B cell (primary cell): Measurements from ENCODE around the gene LSG1. TPM values are rescaled to one million over a fixed set of nuclear protein-coding genes. Genes with fewer than 3 reads are reported as not detected.

ENCODE experiments used
- ATAC-seq: fragments of 200-7000 bp; cut with Tn5 transposase; one replicate; pipeline ENCODE4 v1.10.0; 2021; ENCODE audit warnings: low read depth, mild to moderate bottlenecking, moderate number of reproducible peaks, moderate library complexity
- CTCF ChIA-PET: fragments of 350-600 bp; sonication (Branson Sonifier 250); formaldehyde crosslinking; loops from one replicate; lab custom pipeline; 2021; ENCODE audit warnings: antibody characterized with exemption, inconsistent platforms; lab: Charles Lee
- POLR2A ChIA-PET: fragments of 350-600 bp; sonication (Branson Sonifier 250); formaldehyde crosslinking; loops from one replicate; lab custom pipeline; 2021; ENCODE audit warnings: antibody characterized with exemption; lab: Charles Lee
- DNase-seq: peaks from one replicate; pipeline ENCODE4 v3.0.0; 2013
- H2AFZ ChIP-seq: 2 replicates; pipeline ENCODE4 v1.6.1; 2012; ENCODE audit warnings: mild to moderate bottlenecking, low read depth, low read length; ENCODE audit not compliant: insufficient read depth, poor library complexity, severe bottlenecking
- H3K27ac ChIP-seq, 2 donors: 1 replicate in 1 of 2; 2 replicates in 1 of 2; pipeline ENCODE4 v1.5.1; 2012 to 2013; ENCODE audit warnings: low read length in 2 of 2, mild to moderate bottlenecking in 2 of 2, moderate library complexity in 1 of 2
- H3K27me3 ChIP-seq, 4 experiments: fragments of 200-600 bp in 1 of 4; sonication (generic) in 1 of 4; replicated peaks in 1 of 4; 1 replicate in 2 of 4; 2 replicates in 2 of 4; pipeline versions ENCODE4 v1.6.1 to v1.7.0; 2013 to 2016; ENCODE audit warnings: low read length in 3 of 4, mild to moderate bottlenecking in 2 of 4, mixed read lengths in 1 of 4, moderate library complexity in 1 of 4; ENCODE audit not compliant: insufficient read depth in 4 of 4, control insufficient read depth in 3 of 4; ENCODE audit errors: control extremely low read depth in 1 of 4
- H3K36me3 ChIP-seq, 2 experiments: replicated peaks in 1 of 2; 1 replicate in 1 of 2; 2 replicates in 1 of 2; pipeline versions ENCODE4 v1.6.1 to v1.7.1; 2013; ENCODE audit warnings: low read length in 1 of 2; ENCODE audit not compliant: insufficient read depth in 2 of 2, control insufficient read depth in 1 of 2; ENCODE audit errors: control extremely low read depth in 1 of 2, extremely low read depth in 1 of 2
- H3K4me1 ChIP-seq, 2 donors: fragments of 200-600 bp in 1 of 2; sonication (generic) in 1 of 2; 1 replicate in 1 of 2; 2 replicates in 1 of 2; pipeline versions ENCODE4 v1.5.1 to v1.6.1; 2013 to 2017; ENCODE audit warnings: low read length in 2 of 2; ENCODE audit not compliant: control insufficient read depth in 2 of 2, insufficient read depth in 2 of 2
- H3K4me2 ChIP-seq: replicated peaks from 2 replicates; pipeline ENCODE3; 2012; ENCODE audit warnings: mild to moderate bottlenecking, low read depth, low read length; ENCODE audit not compliant: poor library complexity, severe bottlenecking
- H3K4me3 ChIP-seq, 5 experiments: fragments of 200-600 bp in 1 of 5; sonication (generic) in 1 of 5; 1 replicate in 3 of 5; 2 replicates in 2 of 5; pipeline versions ENCODE4 v1.5.1 to v1.7.0; 2011 to 2016; ENCODE audit warnings: low read length in 4 of 5, mild to moderate bottlenecking in 4 of 5, low read depth in 2 of 5, control low read depth in 1 of 5, moderate library complexity in 1 of 5; ENCODE audit not compliant: insufficient read depth in 1 of 5; ENCODE audit errors: control extremely low read depth in 1 of 5, extremely low read depth in 1 of 5
- H3K79me2 ChIP-seq: fragments of 200-600 bp; sonication (generic); one replicate; pipeline ENCODE4 v1.6.0; 2016; ENCODE audit warnings: low read length; ENCODE audit not compliant: control insufficient read depth, insufficient read depth
- H3K9ac ChIP-seq: fragments of 200-600 bp; sonication (generic); 2 replicates; pipeline ENCODE4 v1.6.1; 2017; ENCODE audit warnings: mild to moderate bottlenecking, low read length, moderate library complexity
- H3K9me3 ChIP-seq, 3 donors: one replicate each; pipeline versions ENCODE4 v1.6.1 to v1.7.1; 2013; ENCODE audit warnings: low read length in 2 of 3; ENCODE audit not compliant: control insufficient read depth in 2 of 3, insufficient read depth in 1 of 3; ENCODE audit errors: control extremely low read depth in 1 of 3
- H4K20me1 ChIP-seq: 2 replicates; pipeline ENCODE4 v1.6.0; 2012; ENCODE audit warnings: mild to moderate bottlenecking, low read length; ENCODE audit not compliant: insufficient read depth, control insufficient read depth, poor library complexity, severe bottlenecking
- H3K27ac Mint-ChIP-seq: one replicate; pipeline ENCODE4 v1.8.0; 2021; ENCODE audit warnings: mixed read lengths
- H3K27me3 Mint-ChIP-seq: one replicate; pipeline ENCODE4 v1.8.0; 2021; ENCODE audit warnings: mixed read lengths
- H3K4me1 Mint-ChIP-seq: one replicate; pipeline ENCODE4 v1.8.0; 2021; ENCODE audit warnings: mixed read lengths
- H3K4me3 Mint-ChIP-seq: one replicate; pipeline ENCODE4 v1.8.0; 2021; ENCODE audit warnings: mixed read lengths
- H3K9me3 Mint-ChIP-seq: one replicate; pipeline ENCODE4 v1.8.0; 2022; ENCODE audit warnings: mixed read lengths; ENCODE audit not compliant: insufficient read depth
- EZH2 ChIP-seq: IDR thresholded peaks from 2 replicates; pipeline ENCODE4 v1.6.1; 2012; ENCODE audit warnings: borderline replicate concordance, low read depth, mild to moderate bottlenecking, moderate library complexity, low read length; ENCODE audit not compliant: insufficient read depth, poor library complexity, severe bottlenecking
- WGBS: methylation state at CpG from one replicate; pipeline ENCODE4 v1.1.5; 2013; ENCODE audit warnings: missing lambda C conversion rate; ENCODE audit not compliant: insufficient coverage; 5-methylcytosine and 5-hydroxymethylcytosine counted together
- intact Hi-C: fragments of 100-400 bp; cut with micrococcal nuclease; formaldehyde crosslinking; loops from one replicate; pipeline ENCODE4 v1.10.0; 2022
- polyA plus RNA-seq: library from polyadenylated mRNA; depleted of rRNA; stranded (reverse); fragments of >200 nt; gene quantifications from 2 replicates; pipeline ENCODE4 v1.2.3, GENCODE V29; 2012
- total RNA-seq, 2 donors: library from RNA; stranded (reverse); fragments of 120-200 nt in 1 of 2; gene quantifications; 1 replicate in 1 of 2; 2 replicates in 1 of 2; pipeline versions ENCODE4 v1.2.3 to v1.2.4, GENCODE V29; 2013 to 2022
- TF ChIP-seq, protein P1 (sequence below): fragments of 200-600 bp; IDR thresholded peaks from one replicate; pipeline ENCODE4 v1.8.0; 2022; ENCODE audit warnings: antibody characterized with exemption, mild to moderate bottlenecking

Gene LSG1
- total and polyA plus RNA-seq, 2 donors (not counting 1 experiment from before 2014, with no cell fraction given) = 29.4 to 54.6 TPM

DNA sequence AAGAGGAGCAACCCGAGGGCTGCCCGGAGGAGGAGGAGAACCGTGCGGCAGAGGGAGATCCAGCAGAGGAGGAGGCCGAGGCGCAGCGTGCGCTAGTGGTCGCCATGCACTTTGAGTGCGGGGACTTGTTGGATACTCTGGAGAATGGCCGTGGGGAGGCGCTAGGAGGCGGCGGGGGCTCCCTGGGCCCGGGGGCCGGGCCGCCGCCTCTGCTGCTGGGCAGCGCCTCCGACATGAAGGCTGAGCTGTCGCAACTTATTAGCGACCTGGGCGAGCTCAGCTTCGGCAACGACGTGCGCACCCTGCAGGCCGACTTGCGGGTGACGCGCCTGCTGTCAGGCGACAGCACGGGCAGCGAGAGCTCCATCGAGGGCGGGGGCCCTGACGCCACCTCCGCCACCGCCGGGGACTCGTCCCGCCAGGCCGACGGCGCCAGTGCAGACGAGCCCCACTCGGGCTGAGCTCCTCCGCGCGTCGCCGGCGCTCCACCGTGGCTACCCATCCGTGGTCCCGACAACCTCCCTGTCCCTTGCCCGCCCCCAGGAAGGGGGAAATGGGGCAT lies 15.7 kb upstream of the LSG1 start:
- H3K4me3 Mint-ChIP-seq = peak overlapping the region; percentile 95
- Histone ChIP-seq H3K27me3 (no peaks in the 10 kb centered on the region), H2AFZ (peak overlapping the region; percentile 65), H3K9ac (peak overlapping the region; percentile 81), H3K4me1 (peaks cover 56 to 71% of the 10 kb centered on the region in 2 donors), H3K36me3 (peaks cover 0 to 5% of the 10 kb centered on the region in 2 experiments), H3K4me3 (peak overlapping the region; percentile 67 to 90 (median 82)), H3K4me2 (peak overlapping the region; percentile 96), H3K27ac (peak overlapping the region; percentile 94 to 98), H4K20me1 (peaks cover 26% of the 10 kb centered on the region), H3K79me2 (peaks cover 45% of the 10 kb centered on the region), H3K9me3 (peaks cover 0 to 7% (median 0%) of the 10 kb centered on the region in 3 donors)
- 1% methylated on average over 57 of the region's 57 CpGs for WGBS
- peak; percentile 53 for ATAC-seq
- ChIA-PET CTCF (interaction anchor here (0.6 to 13.4 kb wide), 36 partner anchors 9 to 835 kb away, joined by 3 to 231 read pairs (median 5); partner anchors contain the start of genes LSG1 and XXYLT1), POLR2A (interaction anchor here (0.6 to 4.7 kb wide), 26 partner anchors 9 to 858 kb away, joined by 3 to 51 read pairs (median 5); partner anchors contain the start of genes LSG1 and PPP1R2)
- no peaks in the 10 kb centered on the region for H3K27me3 Mint-ChIP-seq
- H3K4me1 Mint-ChIP-seq = peaks cover 74% of the 10 kb centered on the region
- peak; percentile 93 for DNase-seq
- H3K9me3 Mint-ChIP-seq = no peaks in the 10 kb centered on the region
- peak overlapping the region; percentile 97 for H3K27ac Mint-ChIP-seq
- intact Hi-C loops = loop anchor here (1.0 to 10.0 kb wide), 6 partner anchors 15 to 855 kb away; partner anchors contain the start of genes LSG1 and PPP1R2
- TF ChIP-seq EZH2 = no peak
- TF ChIP-seq, protein P1, sequence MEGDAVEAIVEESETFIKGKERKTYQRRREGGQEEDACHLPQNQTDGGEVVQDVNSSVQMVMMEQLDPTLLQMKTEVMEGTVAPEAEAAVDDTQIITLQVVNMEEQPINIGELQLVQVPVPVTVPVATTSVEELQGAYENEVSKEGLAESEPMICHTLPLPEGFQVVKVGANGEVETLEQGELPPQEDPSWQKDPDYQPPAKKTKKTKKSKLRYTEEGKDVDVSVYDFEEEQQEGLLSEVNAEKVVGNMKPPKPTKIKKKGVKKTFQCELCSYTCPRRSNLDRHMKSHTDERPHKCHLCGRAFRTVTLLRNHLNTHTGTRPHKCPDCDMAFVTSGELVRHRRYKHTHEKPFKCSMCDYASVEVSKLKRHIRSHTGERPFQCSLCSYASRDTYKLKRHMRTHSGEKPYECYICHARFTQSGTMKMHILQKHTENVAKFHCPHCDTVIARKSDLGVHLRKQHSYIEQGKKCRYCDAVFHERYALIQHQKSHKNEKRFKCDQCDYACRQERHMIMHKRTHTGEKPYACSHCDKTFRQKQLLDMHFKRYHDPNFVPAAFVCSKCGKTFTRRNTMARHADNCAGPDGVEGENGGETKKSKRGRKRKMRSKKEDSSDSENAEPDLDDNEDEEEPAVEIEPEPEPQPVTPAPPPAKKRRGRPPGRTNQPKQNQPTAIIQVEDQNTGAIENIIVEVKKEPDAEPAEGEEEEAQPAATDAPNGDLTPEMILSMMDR = peak; percentile 63
